ENCODE results near the gene CFAP77. TPM values are rescaled to one million over a fixed set of nuclear protein-coding genes. Genes with fewer than 3 reads are reported as not detected.

The CFAP77 gene
- total RNA-seq, 4 donors from 2014 or later, result not detected

- intact Hi-C loops (cut with DNase I; ENCODE audit: low total_unique reads), result no loop called here
- no peak overlapping the region for H3K4me3 ChIP-seq
- WGBS, 2 donors (ENCODE audit: low coverage in 1 of 2), result 25 to 41% methylated on average over 1 of the region's 1 CpG
- H3K27me3 ChIP-seq, result peaks cover 87% of the 10 kb centered on the region
- no peaks in the 10 kb centered on the region for H3K9me3 ChIP-seq
- in situ Hi-C loops (cut with MboI; ENCODE audit: low pct_ligation_motif_present in 1 of 4, low pct_unique_long_range_greater_than_20kb in 1 of 4, low sequenced_read_pairs in 3 of 4), result loop anchor here in 1 of 4 donors (25.0 kb wide), 1 partner anchor 294 kb away; no protein-coding TSS in a partner anchor
- no peak overlapping the region for H3K27ac ChIP-seq
- TF ChIP-seq EP300 (IDR thresholded peaks at IDR 0.05; ENCODE audit: low read depth) (no peak), POLR2A (IDR thresholded peaks at IDR 0.05) (no peak), CTCF (IDR thresholded peaks at IDR 0.05) (no peak), POLR2AphosphoS5 (IDR thresholded peaks at IDR 0.05) (no peak)
- no peak for DNase-seq
- H3K4me1 ChIP-seq, result no peaks in the 10 kb centered on the region
- no peaks in the 10 kb centered on the region for H3K36me3 ChIP-seq
Observed at GRCh38 chr9:132430998-132431397, 21.0 kb downstream of the CFAP77 start.

- no peaks in the 10 kb centered on the region for H3K36me3 ChIP-seq
- TF ChIP-seq CTCF (IDR thresholded peaks at IDR 0.05), result no peak
- TF ChIP-seq EP300 (IDR thresholded peaks at IDR 0.05; ENCODE audit: low read depth), result no peak
- TF ChIP-seq POLR2A (IDR thresholded peaks at IDR 0.05), result no peak
- TF ChIP-seq POLR2AphosphoS5 (IDR thresholded peaks at IDR 0.05), result no peak
- no peaks in the 10 kb centered on the region for H3K9me3 ChIP-seq
- intact Hi-C loops (cut with DNase I; ENCODE audit: low total_unique reads), result no loop called here
- in situ Hi-C loops (cut with MboI; ENCODE audit: low pct_ligation_motif_present in 1 of 4, low pct_unique_long_range_greater_than_20kb in 1 of 4, low sequenced_read_pairs in 3 of 4), result loop anchor here in 1 of 4 donors (25.0 kb wide), 1 partner anchor 298 kb away; no protein-coding TSS in a partner anchor
- 50 to 60% methylated on average over 7 to 10 of the region's 10 CpGs for WGBS, 2 donors (ENCODE audit: low coverage in 1 of 2)
- no peaks in the 10 kb centered on the region for H3K4me1 ChIP-seq
- no peak overlapping the region for H3K27ac ChIP-seq
- no peak overlapping the region for H3K4me3 ChIP-seq
- peaks cover 65% of the 10 kb centered on the region for H3K27me3 ChIP-seq
- no peak for DNase-seq
Observed at GRCh38 chr9:132434881-132435280, 24.9 kb downstream of the CFAP77 start.

- 73% methylated on average over 4 of the region's 4 CpGs; no CpG with 5 or more reads in 1 of the 2 donors for WGBS, 2 donors (ENCODE audit: low coverage in 1 of 2)
- Histone ChIP-seq H3K27ac (no peak overlapping the region), H3K4me1 (no peaks in the 10 kb centered on the region), H3K9me3 (no peaks in the 10 kb centered on the region), H3K36me3 (no peaks in the 10 kb centered on the region), H3K27me3 (peaks cover 64% of the 10 kb centered on the region), H3K4me3 (no peak overlapping the region)
- in situ Hi-C loops (cut with MboI; ENCODE audit: low pct_ligation_motif_present in 1 of 4, low pct_unique_long_range_greater_than_20kb in 1 of 4, low sequenced_read_pairs in 3 of 4) (loop anchor here in 1 of 4 donors (25.0 kb wide), 1 partner anchor 302 kb away; no protein-coding TSS in a partner anchor), intact Hi-C loops (cut with DNase I; ENCODE audit: low total_unique reads) (no loop called here)
- DNase-seq, result no peak
- no peak for TF ChIP-seq POLR2AphosphoS5 (IDR thresholded peaks at IDR 0.05)
- no peak for TF ChIP-seq POLR2A (IDR thresholded peaks at IDR 0.05)
- TF ChIP-seq CTCF (IDR thresholded peaks at IDR 0.05), result no peak
- TF ChIP-seq EP300 (IDR thresholded peaks at IDR 0.05; ENCODE audit: low read depth), result no peak
Observed at GRCh38 chr9:132439153-132439552, 29.1 kb downstream of the CFAP77 start.

- no peaks in the 10 kb centered on the region for H3K9me3 ChIP-seq
- H3K36me3 ChIP-seq, result no peaks in the 10 kb centered on the region
- no peaks in the 10 kb centered on the region for H3K4me1 ChIP-seq
- peaks cover 71% of the 10 kb centered on the region for H3K27me3 ChIP-seq
- WGBS, 2 donors (ENCODE audit: low coverage in 1 of 2), result 40 to 81% methylated on average over 1 to 6 of the region's 6 CpGs
- in situ Hi-C loops (cut with MboI; ENCODE audit: low pct_ligation_motif_present in 1 of 4, low pct_unique_long_range_greater_than_20kb in 1 of 4, low sequenced_read_pairs in 3 of 4), result loop anchor here in 1 of 4 donors (25.0 kb wide), 1 partner anchor 303 kb away; no protein-coding TSS in a partner anchor
- no peak overlapping the region for H3K27ac ChIP-seq
- TF ChIP-seq CTCF (IDR thresholded peaks at IDR 0.05), result no peak
- TF ChIP-seq POLR2A (IDR thresholded peaks at IDR 0.05), result no peak
- TF ChIP-seq POLR2AphosphoS5 (IDR thresholded peaks at IDR 0.05), result no peak
- TF ChIP-seq EP300 (IDR thresholded peaks at IDR 0.05; ENCODE audit: low read depth), result no peak
- H3K4me3 ChIP-seq, result no peak overlapping the region
- no peak for DNase-seq
- intact Hi-C loops (cut with DNase I; ENCODE audit: low total_unique reads), result no loop called here
Observed at GRCh38 chr9:132440735-132441134, 30.7 kb downstream of the CFAP77 start.

Measured in transverse colon (tissue), 4 donors.